ENCODE measurements around the gene TFCP2. TPM values are rescaled to one million over a fixed set of nuclear protein-coding genes. Genes with fewer than 3 reads are reported as not detected.

Gene TFCP2
- polyA plus RNA-seq, 3 donors = 7.1 to 25.4 (median 14.2) TPM

GRCh38 chr12:51162217-51162616, 10.7 kb downstream of the TFCP2 start:
- Histone ChIP-seq H3K27me3 (ENCODE audit: control insufficient read depth in 2 of 2, insufficient read depth in 2 of 2, low read length in 2 of 2) (no peaks in the 10 kb centered on the region), H3K4me3 (replicated peaks in 1 of 3; ENCODE audit: low read depth in 2 of 3, low read length in 3 of 3) (no peak overlapping the region), H3K27ac (ENCODE audit: low read depth in 1 of 2, low read length in 2 of 2) (peak overlapping the region in 1 of 2 donors; percentile 6), H3K4me1 (ENCODE audit: control insufficient read depth in 1 of 2, insufficient read depth in 2 of 2, low read length in 2 of 2) (no peaks in the 10 kb centered on the region), H3K4me2 (replicated peaks; ENCODE audit: extremely low read depth, low read length, poor library complexity, severe bottlenecking) (no peak overlapping the region), H4K20me1 (ENCODE audit: insufficient read depth, low read length) (peaks cover 87% of the 10 kb centered on the region), H3K9me3 (replicated peaks in 1 of 2; ENCODE audit: control insufficient read depth in 1 of 2, insufficient read depth in 1 of 2, low read length in 2 of 2) (no peaks in the 10 kb centered on the region), H2AFZ (ENCODE audit: insufficient read depth, low read depth, low read length, poor library complexity, severe bottlenecking) (no peak overlapping the region), H3K36me3 (replicated peaks in 1 of 2; ENCODE audit: control insufficient read depth in 1 of 2, insufficient read depth in 2 of 2, low read length in 2 of 2) (peaks cover 0 to 37% of the 10 kb centered on the region in 2 donors), H3K79me2 (ENCODE audit: insufficient read depth, low read length) (peaks cover 84% of the 10 kb centered on the region), H3K9ac (ENCODE audit: insufficient read depth, low read length, poor library complexity, severe bottlenecking) (no peak overlapping the region)
- no peak for DNase-seq
- Mint-ChIP-seq H3K4me1 (peaks cover 8% of the 10 kb centered on the region), H3K27me3 (ENCODE audit: low read depth in 3 of 3) (peaks cover 0 to 1% (median 0%) of the 10 kb centered on the region in 3 donors), H3K9me3 (no peaks in the 10 kb centered on the region), H3K27ac (peak overlapping the region in 2 of 7 donors; percentile 76 to 80), H3K4me3 (no peak overlapping the region), H3K36me3 (peaks cover 24 to 43% of the 10 kb centered on the region in 2 donors)
- no CpG with 5 or more reads among the region's 6 CpGs for WGBS (ENCODE audit: insufficient coverage)
- intact Hi-C loops (cut with micrococcal nuclease) = no loop called here
- TF ChIP-seq, protein P1, sequence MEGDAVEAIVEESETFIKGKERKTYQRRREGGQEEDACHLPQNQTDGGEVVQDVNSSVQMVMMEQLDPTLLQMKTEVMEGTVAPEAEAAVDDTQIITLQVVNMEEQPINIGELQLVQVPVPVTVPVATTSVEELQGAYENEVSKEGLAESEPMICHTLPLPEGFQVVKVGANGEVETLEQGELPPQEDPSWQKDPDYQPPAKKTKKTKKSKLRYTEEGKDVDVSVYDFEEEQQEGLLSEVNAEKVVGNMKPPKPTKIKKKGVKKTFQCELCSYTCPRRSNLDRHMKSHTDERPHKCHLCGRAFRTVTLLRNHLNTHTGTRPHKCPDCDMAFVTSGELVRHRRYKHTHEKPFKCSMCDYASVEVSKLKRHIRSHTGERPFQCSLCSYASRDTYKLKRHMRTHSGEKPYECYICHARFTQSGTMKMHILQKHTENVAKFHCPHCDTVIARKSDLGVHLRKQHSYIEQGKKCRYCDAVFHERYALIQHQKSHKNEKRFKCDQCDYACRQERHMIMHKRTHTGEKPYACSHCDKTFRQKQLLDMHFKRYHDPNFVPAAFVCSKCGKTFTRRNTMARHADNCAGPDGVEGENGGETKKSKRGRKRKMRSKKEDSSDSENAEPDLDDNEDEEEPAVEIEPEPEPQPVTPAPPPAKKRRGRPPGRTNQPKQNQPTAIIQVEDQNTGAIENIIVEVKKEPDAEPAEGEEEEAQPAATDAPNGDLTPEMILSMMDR (IDR thresholded peaks at IDR 0.05) = no peak

- Mint-ChIP-seq H3K4me1 (peaks cover 7% of the 10 kb centered on the region), H3K27me3 (ENCODE audit: low read depth in 3 of 3) (peaks cover 0 to 1% (median 0%) of the 10 kb centered on the region in 3 donors), H3K36me3 (peaks cover 23 to 45% of the 10 kb centered on the region in 2 donors), H3K9me3 (no peaks in the 10 kb centered on the region), H3K27ac (no peak overlapping the region), H3K4me3 (no peak overlapping the region)
- no peaks in the 10 kb centered on the region for H3K4me1 ChIP-seq (ENCODE audit: control insufficient read depth in 1 of 2, insufficient read depth in 2 of 2, low read length in 2 of 2)
- H2AFZ ChIP-seq (ENCODE audit: insufficient read depth, low read depth, low read length, poor library complexity, severe bottlenecking) = no peak overlapping the region
- DNase-seq = no peak
- H3K27ac ChIP-seq (ENCODE audit: low read depth in 1 of 2, low read length in 2 of 2) = no peak overlapping the region
- WGBS (ENCODE audit: insufficient coverage) = 94% methylated on average over 2 of the region's 8 CpGs
- H3K36me3 ChIP-seq (replicated peaks in 1 of 2; ENCODE audit: control insufficient read depth in 1 of 2, insufficient read depth in 2 of 2, low read length in 2 of 2) = peaks cover 0 to 39% of the 10 kb centered on the region in 2 donors
- TF ChIP-seq, protein P1 (IDR thresholded peaks at IDR 0.05) = no peak
- intact Hi-C loops (cut with micrococcal nuclease) = no loop called here
- no peaks in the 10 kb centered on the region for H3K27me3 ChIP-seq (ENCODE audit: control insufficient read depth in 2 of 2, insufficient read depth in 2 of 2, low read length in 2 of 2)
- H3K9ac ChIP-seq (ENCODE audit: insufficient read depth, low read length, poor library complexity, severe bottlenecking) = no peak overlapping the region
- H3K9me3 ChIP-seq (replicated peaks in 1 of 2; ENCODE audit: control insufficient read depth in 1 of 2, insufficient read depth in 1 of 2, low read length in 2 of 2) = no peaks in the 10 kb centered on the region
- H4K20me1 ChIP-seq (ENCODE audit: insufficient read depth, low read length) = peaks cover 88% of the 10 kb centered on the region
- no peak overlapping the region for H3K4me2 ChIP-seq (replicated peaks; ENCODE audit: extremely low read depth, low read length, poor library complexity, severe bottlenecking)
- no peak overlapping the region for H3K4me3 ChIP-seq (replicated peaks in 1 of 3; ENCODE audit: low read depth in 2 of 3, low read length in 3 of 3)
- H3K79me2 ChIP-seq (ENCODE audit: insufficient read depth, low read length) = peaks cover 71% of the 10 kb centered on the region
These were observed 12.0 kb downstream of the TFCP2 start for GRCh38 chr12:51160814-51161459.
